HG03196 (cell line): ENCODE results near the gene PPP2R2C.

Experiments
- ATAC-seq: cut with Tn5 transposase; IDR thresholded peaks from one replicate; pipeline ENCODE4 v1.9.1; 2021; ENCODE audit not compliant: unreplicated experiment

Gene PPP2R2C

GRCh38 chr4:6273661-6273990 is 198.8 kb downstream of the PPP2R2C start:
- ATAC-seq: no peak

- no peak for ATAC-seq
Observed at GRCh38 chr4:6272863-6273660, 199.4 kb downstream of the PPP2R2C start.

- no peak for ATAC-seq
Observed at GRCh38 chr4:6271701-6272465, 200.5 kb downstream of the PPP2R2C start.

- ATAC-seq: no peak
Observed at GRCh38 chr4:6271206-6271605, 201.2 kb downstream of the PPP2R2C start.

GRCh38 chr4:6270636-6271121 is 201.7 kb downstream of the PPP2R2C start:
- no peak for ATAC-seq
